Gastrocnemius medialis (tissue), 4 donors: ENCODE data around the gene IL12RB1. TPM values are rescaled to one million over a fixed set of nuclear protein-coding genes. Genes with fewer than 3 reads are reported as not detected.

Experiments
- ATAC-seq, 2 donors: fragments of 150-250 bp; one replicate each; pipeline ENCODE4 v1.9.1; 2016
- DNase-seq, 2 donors: peaks; one replicate each; pipeline ENCODE4 v3.0.0-alpha.2; 2019
- H3K27ac ChIP-seq, 4 donors: fragments of 200-600 bp; sonication (generic); 1 replicate in 1 of 4; 2 replicates in 3 of 4; pipeline ENCODE4 v1.5.1; 2016 to 2018; ENCODE audit warnings: mild to moderate bottlenecking in 2 of 4, moderate library complexity in 1 of 4
- H3K27me3 ChIP-seq, 3 donors: fragments of 200-600 bp; sonication (generic) in 2 of 3; 1 replicate in 1 of 3; 2 replicates in 2 of 3; pipeline versions ENCODE4 v1.5.1 to v1.6.0; 2016 to 2019; ENCODE audit warnings: mild to moderate bottlenecking in 1 of 3, moderate library complexity in 1 of 3
- H3K36me3 ChIP-seq, 2 donors: fragments of 200-600 bp; sonication (generic) in 1 of 2; one replicate each; pipeline ENCODE4 v1.5.1; 2017 to 2018
- H3K4me1 ChIP-seq, 2 donors: fragments of 200-600 bp; sonication (generic) in 1 of 2; one replicate each; pipeline ENCODE4 v1.5.1; 2016 to 2017; ENCODE audit warnings: mild to moderate bottlenecking in 2 of 2
- H3K4me3 ChIP-seq, 4 donors: fragments of 200-600 bp; sonication (generic) in 3 of 4; 1 replicate in 1 of 4; 2 replicates in 3 of 4; pipeline ENCODE4 v1.5.1; 2016 to 2019; ENCODE audit warnings: mild to moderate bottlenecking in 2 of 4
- H3K9me3 ChIP-seq, 3 donors: fragments of 200-600 bp; sonication (generic) in 2 of 3; 1 replicate in 1 of 3; 2 replicates in 2 of 3; pipeline ENCODE4 v1.5.1; 2016 to 2019
- POLR2A ChIP-seq, 2 donors: fragments of 450-650 bp; IDR thresholded peaks; one replicate each; pipeline ENCODE4 v1.6.1; 2017; ENCODE audit warnings: antibody characterized with exemption in 2 of 2, mild to moderate bottlenecking in 2 of 2, moderate library complexity in 2 of 2
- in situ Hi-C, 4 donors: fragments of 200-750 bp; cut with MboI; loops; one replicate each; pipeline versions ENCODE4 v1.15.0 to v1.8.0; 2017; ENCODE audit warnings: low sequenced_read_pairs in 4 of 4
- intact Hi-C: fragments of 100-400 bp; cut with DNase I; formaldehyde crosslinking; loops from one replicate; pipeline ENCODE4 v1.15.1; 2023; ENCODE audit warnings: low total_unique reads
- total RNA-seq, 4 donors: library from RNA; depleted of rRNA; stranded (reverse); fragments of >200 nt; gene quantifications; one replicate each; pipeline versions ENCODE4 v1.1.0 to v1.2.3, GENCODE V29; 2016
- TF ChIP-seq, protein P1 (sequence below), 5 experiments: fragments of 450-650 bp in 3 of 5; fragments of 200-600 bp in 2 of 5; sonication (generic) in 2 of 5; IDR thresholded peaks in 4 of 5; conservative IDR thresholded peaks in 1 of 5; 1 replicate in 4 of 5; 2 replicates in 1 of 5; pipeline ENCODE4 v1.5.1; 2016 to 2019; ENCODE audit warnings: antibody characterized with exemption in 5 of 5, mild to moderate bottlenecking in 3 of 5, moderate library complexity in 3 of 5

The IL12RB1 gene
- total RNA-seq, 4 donors from 2014 or later = 0.16 to 0.20 TPM; not detected in 2

GRCh38 chr19:18063463-18063862 is 23.3 kb downstream of the IL12RB1 start:
- in situ Hi-C loops (loop anchor here in 2 of 4 donors (25.0 kb wide), 1 partner anchor 126 kb away; the partner anchor contains the start of gene CCDC124 (in 2 of the 2)), intact Hi-C loops (no loop called here)
- Histone ChIP-seq H3K36me3 (no peaks in the 10 kb centered on the region), H3K9me3 (no peaks in the 10 kb centered on the region), H3K27me3 (no peaks in the 10 kb centered on the region), H3K27ac (no peak overlapping the region), H3K4me3 (no peak overlapping the region), H3K4me1 (peaks cover 1% of the 10 kb centered on the region in 2 donors)
- no peak for TF ChIP-seq POLR2A (IDR thresholded peaks at IDR 0.05)
- DNase-seq (no peak), ATAC-seq (no peak)

DNA sequence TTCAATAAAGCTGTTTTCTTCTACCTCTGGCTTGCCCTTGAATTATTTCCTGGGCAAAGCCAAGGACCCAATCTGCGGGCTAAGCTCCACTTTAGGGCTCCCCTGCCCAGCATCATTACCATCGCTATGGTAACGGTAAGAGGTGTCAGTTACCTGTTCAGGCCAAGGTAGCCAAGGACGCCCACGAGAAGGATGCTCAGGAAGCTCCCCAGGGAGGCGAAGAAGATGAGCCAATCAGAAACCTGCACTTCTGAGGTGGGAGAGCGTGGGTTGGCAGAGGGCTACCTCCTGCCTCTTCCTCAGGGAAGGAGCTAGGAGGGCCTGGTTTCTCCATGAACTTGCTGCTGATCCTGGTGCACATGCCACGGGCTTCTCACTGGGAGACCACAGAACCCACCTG is 24.7 kb downstream of the IL12RB1 start:
- H3K4me3 ChIP-seq = no peak overlapping the region
- intact Hi-C loops = no loop called here
- no peaks in the 10 kb centered on the region for H3K27me3 ChIP-seq
- no peaks in the 10 kb centered on the region for H3K9me3 ChIP-seq
- in situ Hi-C loops = loop anchor here in 2 of 4 donors (25.0 kb wide), 1 partner anchor 125 kb away; the partner anchor contains the start of gene CCDC124 (in 2 of the 2)
- no peaks in the 10 kb centered on the region for H3K36me3 ChIP-seq
- ATAC-seq = no peak
- DNase-seq = no peak
- H3K27ac ChIP-seq = no peak overlapping the region
- TF ChIP-seq POLR2A (IDR thresholded peaks at IDR 0.05) = no peak
- TF ChIP-seq, protein P1, sequence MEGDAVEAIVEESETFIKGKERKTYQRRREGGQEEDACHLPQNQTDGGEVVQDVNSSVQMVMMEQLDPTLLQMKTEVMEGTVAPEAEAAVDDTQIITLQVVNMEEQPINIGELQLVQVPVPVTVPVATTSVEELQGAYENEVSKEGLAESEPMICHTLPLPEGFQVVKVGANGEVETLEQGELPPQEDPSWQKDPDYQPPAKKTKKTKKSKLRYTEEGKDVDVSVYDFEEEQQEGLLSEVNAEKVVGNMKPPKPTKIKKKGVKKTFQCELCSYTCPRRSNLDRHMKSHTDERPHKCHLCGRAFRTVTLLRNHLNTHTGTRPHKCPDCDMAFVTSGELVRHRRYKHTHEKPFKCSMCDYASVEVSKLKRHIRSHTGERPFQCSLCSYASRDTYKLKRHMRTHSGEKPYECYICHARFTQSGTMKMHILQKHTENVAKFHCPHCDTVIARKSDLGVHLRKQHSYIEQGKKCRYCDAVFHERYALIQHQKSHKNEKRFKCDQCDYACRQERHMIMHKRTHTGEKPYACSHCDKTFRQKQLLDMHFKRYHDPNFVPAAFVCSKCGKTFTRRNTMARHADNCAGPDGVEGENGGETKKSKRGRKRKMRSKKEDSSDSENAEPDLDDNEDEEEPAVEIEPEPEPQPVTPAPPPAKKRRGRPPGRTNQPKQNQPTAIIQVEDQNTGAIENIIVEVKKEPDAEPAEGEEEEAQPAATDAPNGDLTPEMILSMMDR (IDR thresholded peaks at IDR 0.05 in 4 of 5, conservative IDR thresholded peaks at IDR 0.05 in 1 of 5) = no peak
- H3K4me1 ChIP-seq = peaks cover 14% of the 10 kb centered on the region in 2 donors

GRCh38 chr19:18060472-18060871 is 26.3 kb downstream of the IL12RB1 start:
- ATAC-seq (no peak), DNase-seq (no peak)
- peaks cover 14% of the 10 kb centered on the region in 2 donors for H3K4me1 ChIP-seq
- intact Hi-C loops (no loop called here), in situ Hi-C loops (loop anchor here in 2 of 4 donors (25.0 kb wide), 1 partner anchor 123 kb away; the partner anchor contains the start of gene CCDC124 (in 2 of the 2))
- no peaks in the 10 kb centered on the region for H3K36me3 ChIP-seq
- no peaks in the 10 kb centered on the region for H3K27me3 ChIP-seq
- H3K27ac ChIP-seq = no peak overlapping the region
- no peaks in the 10 kb centered on the region for H3K9me3 ChIP-seq
- H3K4me3 ChIP-seq = no peak overlapping the region
- TF ChIP-seq POLR2A (IDR thresholded peaks at IDR 0.05) = no peak
- TF ChIP-seq, protein P1 (IDR thresholded peaks at IDR 0.05 in 4 of 5, conservative IDR thresholded peaks at IDR 0.05 in 1 of 5) = no peak

DNA sequence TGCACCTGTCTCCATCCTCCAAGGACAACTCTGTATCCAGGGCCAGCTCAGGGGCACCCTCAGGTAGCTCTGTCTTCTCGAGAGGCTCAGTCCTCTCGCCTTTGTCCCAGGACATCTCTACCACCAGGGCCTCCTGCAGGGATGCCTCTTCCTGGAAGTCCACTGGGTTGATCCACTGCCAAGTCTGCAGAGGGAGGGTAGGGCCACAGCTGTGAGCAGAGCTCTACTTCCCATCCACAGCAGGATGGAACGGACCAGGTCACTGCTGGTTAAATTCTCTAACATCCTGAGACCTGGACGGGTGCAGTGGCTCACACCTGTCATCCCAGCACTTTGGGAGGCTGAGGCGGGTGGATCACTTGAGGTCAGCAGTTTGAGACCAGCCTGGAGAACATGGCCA is 26.8 kb downstream of the IL12RB1 start:
- Histone ChIP-seq H3K9me3 (no peaks in the 10 kb centered on the region), H3K36me3 (no peaks in the 10 kb centered on the region), H3K4me1 (peaks cover 14% of the 10 kb centered on the region in 2 donors), H3K27me3 (no peaks in the 10 kb centered on the region), H3K27ac (no peak overlapping the region), H3K4me3 (no peak overlapping the region)
- in situ Hi-C loops = loop anchor here (5.0 to 25.0 kb wide), 5 partner anchors 53 to 125 kb away; partner anchors contain the start of genes CCDC124 (in 3 of the 4) and ARRDC2 (in 2 of the 4)
- TF ChIP-seq, protein P1 (IDR thresholded peaks at IDR 0.05 in 4 of 5, conservative IDR thresholded peaks at IDR 0.05 in 1 of 5) = no peak
- TF ChIP-seq POLR2A (IDR thresholded peaks at IDR 0.05) = no peak
- intact Hi-C loops = loop anchor here (2.0 kb wide), 1 partner anchor 121 kb away; no protein-coding TSS in a partner anchor
- no peak for ATAC-seq
- DNase-seq = no peak

DNA sequence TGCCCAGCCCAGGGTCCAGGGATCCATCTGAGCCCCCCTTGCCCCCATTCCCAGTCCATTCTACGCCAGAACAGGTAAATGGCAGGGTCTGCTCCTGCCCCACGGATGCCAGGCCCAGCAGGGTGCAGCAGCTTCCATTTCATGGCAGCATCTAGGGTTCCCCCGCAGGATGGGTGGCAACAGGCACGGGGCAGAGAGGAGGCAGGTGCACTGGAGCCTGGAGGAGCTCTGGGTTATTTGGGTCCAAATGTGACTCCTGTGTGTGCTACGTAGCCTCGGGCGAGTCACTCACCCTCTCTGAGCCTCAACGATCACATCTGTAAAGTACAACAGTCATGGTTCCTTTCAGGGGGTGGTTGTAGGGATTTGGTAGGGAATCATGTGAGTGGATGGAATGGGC is 27.4 kb downstream of the IL12RB1 start:
- no peak for ATAC-seq
- DNase-seq = no peak
- H3K36me3 ChIP-seq = no peaks in the 10 kb centered on the region
- H3K27me3 ChIP-seq = no peaks in the 10 kb centered on the region
- H3K4me3 ChIP-seq = no peak overlapping the region
- intact Hi-C loops (loop anchor here (2.0 kb wide), 1 partner anchor 120 kb away; no protein-coding TSS in a partner anchor), in situ Hi-C loops (loop anchor here (5.0 to 25.0 kb wide), 5 partner anchors 52 to 124 kb away; partner anchors contain the start of genes CCDC124 (in 3 of the 4) and ARRDC2 (in 2 of the 4))
- no peaks in the 10 kb centered on the region for H3K9me3 ChIP-seq
- TF ChIP-seq, protein P1 (IDR thresholded peaks at IDR 0.05 in 4 of 5, conservative IDR thresholded peaks at IDR 0.05 in 1 of 5) = no peak
- TF ChIP-seq POLR2A (IDR thresholded peaks at IDR 0.05) = no peak
- H3K27ac ChIP-seq = no peak overlapping the region
- peaks cover 14% of the 10 kb centered on the region in 2 donors for H3K4me1 ChIP-seq
